ENCODE measurements around the gene CTNNBIP1.

DNA sequence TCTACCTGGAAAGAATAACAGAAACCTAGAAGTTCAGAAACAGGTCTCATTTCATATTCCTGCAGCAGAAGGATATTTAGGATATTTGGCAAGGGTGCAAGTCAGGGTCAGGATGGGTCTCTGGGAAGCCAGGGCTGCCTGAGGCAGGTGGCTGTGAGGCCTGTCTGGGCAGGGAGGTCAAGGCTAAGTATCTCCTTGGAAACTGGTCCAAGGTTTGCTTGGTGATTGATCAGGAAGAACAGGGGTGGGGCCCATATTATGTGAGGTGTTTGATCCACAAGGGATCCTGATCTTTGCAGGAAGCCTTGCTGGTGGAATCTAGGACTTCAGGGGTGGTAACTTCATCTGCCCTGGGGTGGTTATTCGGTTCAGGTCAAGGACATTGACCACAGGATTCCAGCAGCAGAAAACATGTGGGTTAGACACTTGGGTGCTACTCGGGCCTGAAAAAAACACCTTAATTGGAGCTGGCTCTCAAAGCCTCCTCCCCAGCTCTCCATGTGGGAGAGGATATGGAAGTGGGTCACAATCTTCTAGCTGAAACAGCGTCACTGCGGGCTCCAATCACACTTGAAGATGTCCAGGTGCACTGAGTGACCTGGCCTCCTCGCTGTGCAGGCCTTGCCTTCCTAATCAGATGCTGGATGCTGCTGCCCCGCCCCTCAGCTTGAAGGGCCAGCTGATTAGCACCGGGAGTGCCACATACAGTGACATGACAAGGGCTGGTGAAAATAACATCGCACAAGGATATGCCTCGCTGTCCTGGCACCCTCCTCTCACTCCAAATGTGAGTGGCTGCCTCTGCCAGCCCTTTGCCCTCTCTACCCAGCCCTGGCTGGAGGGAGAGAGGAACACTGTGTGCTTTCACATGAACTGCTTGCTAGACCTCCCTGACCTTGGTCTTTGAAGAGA, 8.7 kb downstream of the CTNNBIP1 start:
- TF ChIP-seq, protein P1, sequence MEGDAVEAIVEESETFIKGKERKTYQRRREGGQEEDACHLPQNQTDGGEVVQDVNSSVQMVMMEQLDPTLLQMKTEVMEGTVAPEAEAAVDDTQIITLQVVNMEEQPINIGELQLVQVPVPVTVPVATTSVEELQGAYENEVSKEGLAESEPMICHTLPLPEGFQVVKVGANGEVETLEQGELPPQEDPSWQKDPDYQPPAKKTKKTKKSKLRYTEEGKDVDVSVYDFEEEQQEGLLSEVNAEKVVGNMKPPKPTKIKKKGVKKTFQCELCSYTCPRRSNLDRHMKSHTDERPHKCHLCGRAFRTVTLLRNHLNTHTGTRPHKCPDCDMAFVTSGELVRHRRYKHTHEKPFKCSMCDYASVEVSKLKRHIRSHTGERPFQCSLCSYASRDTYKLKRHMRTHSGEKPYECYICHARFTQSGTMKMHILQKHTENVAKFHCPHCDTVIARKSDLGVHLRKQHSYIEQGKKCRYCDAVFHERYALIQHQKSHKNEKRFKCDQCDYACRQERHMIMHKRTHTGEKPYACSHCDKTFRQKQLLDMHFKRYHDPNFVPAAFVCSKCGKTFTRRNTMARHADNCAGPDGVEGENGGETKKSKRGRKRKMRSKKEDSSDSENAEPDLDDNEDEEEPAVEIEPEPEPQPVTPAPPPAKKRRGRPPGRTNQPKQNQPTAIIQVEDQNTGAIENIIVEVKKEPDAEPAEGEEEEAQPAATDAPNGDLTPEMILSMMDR (IDR thresholded peaks at IDR 0.05) = peak in 1 of 6 experiments; percentile 13
- peak in 1 of 2 donors; percentile 65 for TF ChIP-seq POLR2A (IDR thresholded peaks at IDR 0.05)
